DOHH2 (cell line): ENCODE results near the gene C3orf52.

ENCODE experiments used
- H3F3A ChIP-seq: fragments of 200-600 bp; sonication (generic), shearing (Covaris generic); 2 replicates; pipeline ENCODE4 v1.6.0; 2016; ENCODE audit warnings: antibody characterized with exemption, mild to moderate bottlenecking; ENCODE audit not compliant: control insufficient read depth, insufficient read depth
- H3K27ac ChIP-seq: fragments of 200-600 bp; sonication (generic); 2 replicates; pipeline ENCODE4 v1.5.1; 2014; ENCODE audit warnings: low read depth, mild to moderate bottlenecking, low read length, moderate library complexity
- H3K27me3 ChIP-seq: fragments of 200-600 bp; sonication (generic); 2 replicates; pipeline ENCODE4 v1.6.1; 2014; ENCODE audit warnings: mild to moderate bottlenecking, low read length, mixed read lengths; ENCODE audit not compliant: control insufficient read depth
- H3K36me3 ChIP-seq: fragments of 200-600 bp; sonication (generic); 2 replicates; pipeline ENCODE4 v1.6.1; 2014; ENCODE audit warnings: mild to moderate bottlenecking, low read length, moderate library complexity, mixed read lengths; ENCODE audit not compliant: control insufficient read depth
- H3K4me1 ChIP-seq: fragments of 200-600 bp; sonication (generic); 2 replicates; pipeline ENCODE4 v1.6.1; 2014; ENCODE audit warnings: mild to moderate bottlenecking, low read length, mixed read lengths; ENCODE audit not compliant: control insufficient read depth
- H3K4me2 ChIP-seq: fragments of 200-600 bp; sonication (generic); 2 replicates; pipeline ENCODE4 v1.6.0; 2014; ENCODE audit warnings: mild to moderate bottlenecking, low read length, moderate library complexity
- H3K4me3 ChIP-seq: fragments of 200-600 bp; sonication (generic); 2 replicates; pipeline ENCODE4 v1.5.1; 2014; ENCODE audit warnings: mild to moderate bottlenecking, low read length, mixed read lengths
- H3K79me2 ChIP-seq: fragments of 200-600 bp; sonication (generic); 2 replicates; pipeline ENCODE4 v1.6.1; 2014; ENCODE audit warnings: mild to moderate bottlenecking, low read length, mixed read lengths; ENCODE audit not compliant: control insufficient read depth
- H3K9me2 ChIP-seq: fragments of 200-600 bp; sonication (generic); replicated peaks from 2 replicates; pipeline ENCODE4 v1.6.1; 2014; ENCODE audit warnings: mild to moderate bottlenecking, low read length, mixed read lengths; ENCODE audit not compliant: control insufficient read depth
- H3K9me3 ChIP-seq: fragments of 200-600 bp; sonication (generic); 2 replicates; pipeline ENCODE4 v1.6.1; 2014; ENCODE audit warnings: antibody characterized with exemption, low read length, mixed read lengths; ENCODE audit not compliant: control insufficient read depth, insufficient read depth
- H4K20me1 ChIP-seq: fragments of 200-600 bp; sonication (generic); 2 replicates; pipeline ENCODE4 v1.6.0; 2014; ENCODE audit warnings: low read depth, mild to moderate bottlenecking, antibody characterized with exemption, low read length, moderate library complexity; ENCODE audit not compliant: control insufficient read depth, insufficient read depth
- EZH2phosphoT487 ChIP-seq: fragments of 200-600 bp; sonication (generic); IDR thresholded peaks from 2 replicates; pipeline ENCODE4 v1.6.1; 2017; ENCODE audit warnings: borderline replicate concordance, mild to moderate bottlenecking, antibody characterized with exemption, low read length, moderate library complexity, mixed read lengths
- TF ChIP-seq, protein P1 (sequence below): fragments of 200-600 bp; sonication (generic); IDR thresholded peaks from one replicate; pipeline ENCODE4 v1.5.1; 2014; ENCODE audit warnings: antibody characterized with exemption, mild to moderate bottlenecking, low read depth, low read length; ENCODE audit not compliant: poor library complexity, severe bottlenecking

C3orf52 gene

DNA sequence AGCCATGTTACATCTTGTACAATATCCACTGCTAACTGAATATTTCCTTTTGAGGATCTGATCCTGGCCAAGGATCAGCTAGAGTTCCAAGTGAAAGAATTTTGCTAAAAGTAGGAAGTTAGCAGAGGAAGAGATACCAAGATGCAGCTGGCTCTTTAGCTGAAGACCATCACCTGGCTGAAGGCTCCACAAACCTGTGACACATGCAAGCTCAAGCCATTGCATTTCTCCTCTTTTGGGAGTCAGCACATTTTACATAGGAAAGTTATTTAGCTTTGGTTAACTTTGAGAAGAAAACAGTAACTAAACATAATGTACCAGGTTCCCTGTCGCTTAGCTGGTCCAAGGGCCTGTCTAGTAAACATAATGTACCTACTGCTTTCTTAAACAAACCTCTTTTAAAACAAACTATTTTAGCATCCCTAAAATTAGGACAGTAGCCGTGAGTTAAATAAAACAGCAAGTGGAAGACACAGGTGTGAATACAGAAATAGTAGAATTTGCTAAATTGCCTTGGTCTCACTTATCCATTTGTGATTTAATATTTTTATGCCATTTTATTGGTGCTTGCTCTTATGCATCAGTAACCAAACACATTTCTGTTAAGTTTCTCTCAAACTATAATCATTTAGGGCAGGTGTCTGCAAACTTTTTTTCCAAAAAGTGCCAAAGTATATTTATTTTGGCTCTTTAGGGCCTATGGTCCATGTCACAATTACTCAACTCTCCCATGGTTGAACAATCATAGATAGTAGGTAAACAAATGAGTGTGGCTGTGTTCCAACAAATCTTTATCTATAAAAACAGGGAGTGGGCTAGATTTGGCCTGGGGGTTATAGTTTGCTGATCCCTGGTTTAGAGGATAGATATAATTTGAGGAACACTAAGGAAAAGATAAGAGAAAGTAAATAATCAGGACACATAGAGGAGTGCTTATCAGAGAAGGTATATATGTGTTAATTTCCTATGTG lies 35.7 kb downstream of the C3orf52 start:
- Histone ChIP-seq H3K4me1 (peaks cover 100% of the 10 kb centered on the region), H4K20me1 (no peaks in the 10 kb centered on the region), H3K9me3 (no peaks in the 10 kb centered on the region), H3K4me3 (peak overlapping the region; percentile 54), H3K79me2 (peaks cover 38% of the 10 kb centered on the region), H3K27ac (peak overlapping the region; percentile 99), H3K9me2 (no peaks in the 10 kb centered on the region), H3K36me3 (peaks cover 80% of the 10 kb centered on the region), H3K4me2 (peak overlapping the region; percentile 78), H3F3A (peaks cover 93% of the 10 kb centered on the region), H3K27me3 (no peaks in the 10 kb centered on the region)
- TF ChIP-seq, protein P1, sequence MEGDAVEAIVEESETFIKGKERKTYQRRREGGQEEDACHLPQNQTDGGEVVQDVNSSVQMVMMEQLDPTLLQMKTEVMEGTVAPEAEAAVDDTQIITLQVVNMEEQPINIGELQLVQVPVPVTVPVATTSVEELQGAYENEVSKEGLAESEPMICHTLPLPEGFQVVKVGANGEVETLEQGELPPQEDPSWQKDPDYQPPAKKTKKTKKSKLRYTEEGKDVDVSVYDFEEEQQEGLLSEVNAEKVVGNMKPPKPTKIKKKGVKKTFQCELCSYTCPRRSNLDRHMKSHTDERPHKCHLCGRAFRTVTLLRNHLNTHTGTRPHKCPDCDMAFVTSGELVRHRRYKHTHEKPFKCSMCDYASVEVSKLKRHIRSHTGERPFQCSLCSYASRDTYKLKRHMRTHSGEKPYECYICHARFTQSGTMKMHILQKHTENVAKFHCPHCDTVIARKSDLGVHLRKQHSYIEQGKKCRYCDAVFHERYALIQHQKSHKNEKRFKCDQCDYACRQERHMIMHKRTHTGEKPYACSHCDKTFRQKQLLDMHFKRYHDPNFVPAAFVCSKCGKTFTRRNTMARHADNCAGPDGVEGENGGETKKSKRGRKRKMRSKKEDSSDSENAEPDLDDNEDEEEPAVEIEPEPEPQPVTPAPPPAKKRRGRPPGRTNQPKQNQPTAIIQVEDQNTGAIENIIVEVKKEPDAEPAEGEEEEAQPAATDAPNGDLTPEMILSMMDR: no peak
- no peak for TF ChIP-seq EZH2phosphoT487

- H3K4me2 ChIP-seq: peak overlapping the region; percentile 78
- H3K4me1 ChIP-seq: peaks cover 100% of the 10 kb centered on the region
- H3K9me3 ChIP-seq: no peaks in the 10 kb centered on the region
- H3K27ac ChIP-seq: peak overlapping the region; percentile 99
- H3K9me2 ChIP-seq: no peaks in the 10 kb centered on the region
- H3K79me2 ChIP-seq: peaks cover 48% of the 10 kb centered on the region
- H4K20me1 ChIP-seq: no peaks in the 10 kb centered on the region
- H3K36me3 ChIP-seq: peaks cover 83% of the 10 kb centered on the region
- TF ChIP-seq, protein P1: no peak
- no peak for TF ChIP-seq EZH2phosphoT487
- H3K27me3 ChIP-seq: no peaks in the 10 kb centered on the region
- H3F3A ChIP-seq: peaks cover 93% of the 10 kb centered on the region
- H3K4me3 ChIP-seq: peak overlapping the region; percentile 51
Measured at GRCh38 chr3:112122870-112123269, 36.7 kb downstream of the C3orf52 start.

DNA sequence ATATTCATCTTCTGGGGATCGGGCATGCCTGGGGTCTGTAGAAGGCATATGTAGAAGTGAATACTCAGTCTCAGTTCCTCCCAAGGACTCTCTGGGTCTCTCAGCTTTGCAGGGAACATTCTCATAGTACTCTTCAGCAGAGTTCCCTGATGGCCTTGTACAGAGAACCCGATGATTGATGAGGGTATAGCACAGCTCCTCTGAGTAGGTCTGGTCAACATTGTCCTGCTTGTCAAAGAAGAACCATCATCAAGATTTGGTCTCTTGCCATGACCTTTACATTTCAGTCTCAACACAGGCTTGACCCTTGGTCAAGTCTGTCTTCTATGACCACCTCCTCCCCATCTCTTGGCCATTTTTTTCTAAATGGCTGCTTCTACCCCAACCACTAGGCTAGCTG lies 37.4 kb downstream of the C3orf52 start:
- Histone ChIP-seq H3K27me3 (no peaks in the 10 kb centered on the region), H3F3A (peaks cover 93% of the 10 kb centered on the region), H3K4me2 (peak overlapping the region; percentile 78), H3K79me2 (peaks cover 54% of the 10 kb centered on the region), H3K9me3 (no peaks in the 10 kb centered on the region), H4K20me1 (no peaks in the 10 kb centered on the region), H3K9me2 (no peaks in the 10 kb centered on the region), H3K4me3 (peak overlapping the region; percentile 51), H3K27ac (peak overlapping the region; percentile 99), H3K36me3 (peaks cover 87% of the 10 kb centered on the region), H3K4me1 (peaks cover 100% of the 10 kb centered on the region)
- no peak for TF ChIP-seq EZH2phosphoT487
- TF ChIP-seq, protein P1: no peak
